ENCODE data around the gene SNAP29.

DNA sequence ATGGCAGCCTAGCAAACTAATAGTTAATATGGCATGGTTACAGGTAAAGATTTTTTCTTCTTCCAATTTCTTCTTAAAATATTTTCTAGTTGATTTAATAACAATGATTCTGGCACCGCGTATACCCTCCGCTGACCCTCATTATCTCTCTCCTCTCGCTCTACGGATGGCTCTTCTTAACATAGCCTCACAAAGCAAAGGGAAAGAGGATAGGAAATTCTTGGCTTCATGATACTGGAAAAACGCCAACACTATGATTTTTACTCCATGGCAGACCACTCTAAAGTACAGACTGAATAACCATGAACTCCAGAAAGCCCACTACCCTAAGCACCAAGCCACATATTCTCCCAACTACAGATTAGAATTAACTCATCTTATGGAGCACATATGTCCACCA lies 6.3 kb upstream of the SNAP29 start:
- TF ChIP-seq EZH2phosphoT487 (IDR thresholded peaks at IDR 0.05; ENCODE audit: unreplicated experiment) (no peak), POLR2AphosphoS5 (IDR thresholded peaks at IDR 0.05; ENCODE audit: low read depth) (no peak), CREB1 (CRISPR knock-in tag; IDR thresholded peaks at IDR 0.05; ENCODE audit: low read depth) (no peak)
- TF ChIP-seq, protein P1, sequence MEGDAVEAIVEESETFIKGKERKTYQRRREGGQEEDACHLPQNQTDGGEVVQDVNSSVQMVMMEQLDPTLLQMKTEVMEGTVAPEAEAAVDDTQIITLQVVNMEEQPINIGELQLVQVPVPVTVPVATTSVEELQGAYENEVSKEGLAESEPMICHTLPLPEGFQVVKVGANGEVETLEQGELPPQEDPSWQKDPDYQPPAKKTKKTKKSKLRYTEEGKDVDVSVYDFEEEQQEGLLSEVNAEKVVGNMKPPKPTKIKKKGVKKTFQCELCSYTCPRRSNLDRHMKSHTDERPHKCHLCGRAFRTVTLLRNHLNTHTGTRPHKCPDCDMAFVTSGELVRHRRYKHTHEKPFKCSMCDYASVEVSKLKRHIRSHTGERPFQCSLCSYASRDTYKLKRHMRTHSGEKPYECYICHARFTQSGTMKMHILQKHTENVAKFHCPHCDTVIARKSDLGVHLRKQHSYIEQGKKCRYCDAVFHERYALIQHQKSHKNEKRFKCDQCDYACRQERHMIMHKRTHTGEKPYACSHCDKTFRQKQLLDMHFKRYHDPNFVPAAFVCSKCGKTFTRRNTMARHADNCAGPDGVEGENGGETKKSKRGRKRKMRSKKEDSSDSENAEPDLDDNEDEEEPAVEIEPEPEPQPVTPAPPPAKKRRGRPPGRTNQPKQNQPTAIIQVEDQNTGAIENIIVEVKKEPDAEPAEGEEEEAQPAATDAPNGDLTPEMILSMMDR (conservative IDR thresholded peaks at IDR 0.05; ENCODE audit: low read depth in 2 of 2), result no peak
- TF ChIP-seq, protein P2, sequence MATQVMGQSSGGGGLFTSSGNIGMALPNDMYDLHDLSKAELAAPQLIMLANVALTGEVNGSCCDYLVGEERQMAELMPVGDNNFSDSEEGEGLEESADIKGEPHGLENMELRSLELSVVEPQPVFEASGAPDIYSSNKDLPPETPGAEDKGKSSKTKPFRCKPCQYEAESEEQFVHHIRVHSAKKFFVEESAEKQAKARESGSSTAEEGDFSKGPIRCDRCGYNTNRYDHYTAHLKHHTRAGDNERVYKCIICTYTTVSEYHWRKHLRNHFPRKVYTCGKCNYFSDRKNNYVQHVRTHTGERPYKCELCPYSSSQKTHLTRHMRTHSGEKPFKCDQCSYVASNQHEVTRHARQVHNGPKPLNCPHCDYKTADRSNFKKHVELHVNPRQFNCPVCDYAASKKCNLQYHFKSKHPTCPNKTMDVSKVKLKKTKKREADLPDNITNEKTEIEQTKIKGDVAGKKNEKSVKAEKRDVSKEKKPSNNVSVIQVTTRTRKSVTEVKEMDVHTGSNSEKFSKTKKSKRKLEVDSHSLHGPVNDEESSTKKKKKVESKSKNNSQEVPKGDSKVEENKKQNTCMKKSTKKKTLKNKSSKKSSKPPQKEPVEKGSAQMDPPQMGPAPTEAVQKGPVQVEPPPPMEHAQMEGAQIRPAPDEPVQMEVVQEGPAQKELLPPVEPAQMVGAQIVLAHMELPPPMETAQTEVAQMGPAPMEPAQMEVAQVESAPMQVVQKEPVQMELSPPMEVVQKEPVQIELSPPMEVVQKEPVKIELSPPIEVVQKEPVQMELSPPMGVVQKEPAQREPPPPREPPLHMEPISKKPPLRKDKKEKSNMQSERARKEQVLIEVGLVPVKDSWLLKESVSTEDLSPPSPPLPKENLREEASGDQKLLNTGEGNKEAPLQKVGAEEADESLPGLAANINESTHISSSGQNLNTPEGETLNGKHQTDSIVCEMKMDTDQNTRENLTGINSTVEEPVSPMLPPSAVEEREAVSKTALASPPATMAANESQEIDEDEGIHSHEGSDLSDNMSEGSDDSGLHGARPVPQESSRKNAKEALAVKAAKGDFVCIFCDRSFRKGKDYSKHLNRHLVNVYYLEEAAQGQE (IDR thresholded peaks at IDR 0.05; ENCODE audit: unreplicated experiment), result no peak

Measured in GM23338 (cell line).